ENCODE results near the gene KLHDC2.

The KLHDC2 gene

DNA sequence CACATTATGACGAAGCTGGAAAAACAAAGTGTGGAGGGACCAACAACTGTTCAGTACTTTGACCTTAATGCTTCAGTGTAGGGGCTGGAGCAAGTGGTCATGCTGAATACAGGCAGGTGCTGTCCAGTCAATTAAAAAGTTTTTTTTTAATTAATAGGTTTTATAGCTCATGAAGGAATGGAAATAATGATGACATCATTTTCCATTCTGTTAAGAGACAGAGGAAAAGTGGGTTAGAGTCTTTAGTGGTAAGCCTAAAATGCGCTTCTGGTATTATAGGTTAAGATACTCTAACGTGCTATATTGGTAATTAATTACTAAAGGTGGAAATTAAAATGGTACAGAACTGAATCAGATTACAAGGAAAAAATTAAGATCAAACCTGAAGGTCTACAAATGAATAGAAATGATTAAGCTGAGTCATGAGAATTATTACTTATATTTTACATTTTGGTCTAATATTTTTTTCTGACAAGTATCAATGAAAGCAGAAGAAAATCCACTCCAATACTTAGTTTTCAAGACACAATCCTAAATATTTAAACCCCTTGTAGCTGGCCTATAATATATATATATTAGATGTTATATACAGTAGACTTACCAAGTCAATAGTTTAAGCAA is 15.6 kb downstream of the KLHDC2 start:
- TF ChIP-seq, protein P1, sequence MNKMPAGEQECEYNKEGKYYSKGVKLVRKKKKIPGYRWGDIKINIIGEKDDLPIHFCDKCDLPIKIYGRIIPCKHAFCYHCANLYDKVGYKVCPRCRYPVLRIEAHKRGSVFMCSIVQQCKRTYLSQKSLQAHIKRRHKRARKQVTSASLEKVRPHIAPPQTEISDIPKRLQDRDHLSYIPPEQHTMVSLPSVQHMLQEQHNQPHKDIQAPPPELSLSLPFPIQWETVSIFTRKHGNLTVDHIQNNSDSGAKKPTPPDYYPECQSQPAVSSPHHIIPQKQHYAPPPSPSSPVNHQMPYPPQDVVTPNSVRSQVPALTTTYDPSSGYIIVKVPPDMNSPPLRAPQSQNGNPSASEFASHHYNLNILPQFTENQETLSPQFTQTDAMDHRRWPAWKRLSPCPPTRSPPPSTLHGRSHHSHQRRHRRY (tag by site-specific recombination; IDR thresholded peaks at IDR 0.05) = no peak
- TF ChIP-seq, protein P2, sequence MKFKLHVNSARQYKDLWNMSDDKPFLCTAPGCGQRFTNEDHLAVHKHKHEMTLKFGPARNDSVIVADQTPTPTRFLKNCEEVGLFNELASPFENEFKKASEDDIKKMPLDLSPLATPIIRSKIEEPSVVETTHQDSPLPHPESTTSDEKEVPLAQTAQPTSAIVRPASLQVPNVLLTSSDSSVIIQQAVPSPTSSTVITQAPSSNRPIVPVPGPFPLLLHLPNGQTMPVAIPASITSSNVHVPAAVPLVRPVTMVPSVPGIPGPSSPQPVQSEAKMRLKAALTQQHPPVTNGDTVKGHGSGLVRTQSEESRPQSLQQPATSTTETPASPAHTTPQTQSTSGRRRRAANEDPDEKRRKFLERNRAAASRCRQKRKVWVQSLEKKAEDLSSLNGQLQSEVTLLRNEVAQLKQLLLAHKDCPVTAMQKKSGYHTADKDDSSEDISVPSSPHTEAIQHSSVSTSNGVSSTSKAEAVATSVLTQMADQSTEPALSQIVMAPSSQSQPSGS (tag by site-specific recombination; IDR thresholded peaks at IDR 0.05; ENCODE audit: low read depth) = peak; percentile 75
- POLR2A ChIA-PET = interaction anchor here (0.6 to 1.4 kb wide), 3 partner anchors 14 to 90 kb away, joined by 4 read pairs; partner anchors contain the start of genes KLHDC1 and KLHDC2
- no peaks in the 10 kb centered on the region for H3K9me3 ChIP-seq (ENCODE audit: control insufficient read depth, insufficient read depth, low read depth, low read length)
- H3K27ac ChIP-seq (ENCODE audit: extremely low read depth, low read depth, low read length) = no peak overlapping the region
- no peak overlapping the region for H3K4me3 ChIP-seq (ENCODE audit: low read depth, low read length)
- peaks cover 86 to 97% of the 10 kb centered on the region in 2 experiments for H3K36me3 ChIP-seq (ENCODE audit: control insufficient read depth in 2 of 2, insufficient read depth in 1 of 2, low read length in 2 of 2)
- CTCF ChIA-PET = interaction anchor here (0.6 to 0.9 kb wide), 2 partner anchors 36 to 149 kb away, joined by 3 to 6 read pairs; no protein-coding TSS in a partner anchor
- no peaks in the 10 kb centered on the region for H3K4me1 ChIP-seq (ENCODE audit: control insufficient read depth, insufficient read depth, low read length)

- TF ChIP-seq ZBTB44 (tag by site-specific recombination; IDR thresholded peaks at IDR 0.05) (no peak), ZNF843 (tag by site-specific recombination; IDR thresholded peaks at IDR 0.05) (no peak), ZNF404 (tag by site-specific recombination; IDR thresholded peaks at IDR 0.05) (no peak), FEZF1 (tag by site-specific recombination; IDR thresholded peaks at IDR 0.05) (no peak), ZNF558 (tag by site-specific recombination; IDR thresholded peaks at IDR 0.05) (no peak), ZEB2 (tag by site-specific recombination; IDR thresholded peaks at IDR 0.05) (no peak), SALL2 (tag by site-specific recombination; IDR thresholded peaks at IDR 0.05; ENCODE audit: borderline replicate concordance) (no peak), ZNF148 (tag by site-specific recombination; IDR thresholded peaks at IDR 0.05; ENCODE audit: borderline replicate concordance) (no peak), ZFHX2 (tag by site-specific recombination; conservative IDR thresholded peaks at IDR 0.05) (no peak), ZNF639 (tag by site-specific recombination; IDR thresholded peaks at IDR 0.05) (no peak), ZNF214 (tag by site-specific recombination; IDR thresholded peaks at IDR 0.05; ENCODE audit: borderline replicate concordance) (no peak), ZNF610 (tag by site-specific recombination; IDR thresholded peaks at IDR 0.05; ENCODE audit: borderline replicate concordance) (no peak), BCL6B (tag by site-specific recombination; IDR thresholded peaks at IDR 0.05) (no peak), ZNF580 (tag by site-specific recombination; IDR thresholded peaks at IDR 0.05) (no peak), ZNF544 (tag by site-specific recombination; IDR thresholded peaks at IDR 0.05) (no peak), ZNF416 (tag by site-specific recombination; IDR thresholded peaks at IDR 0.05) (no peak), KLF1 (tag by site-specific recombination; IDR thresholded peaks at IDR 0.05) (no peak), ZNF394 (tag by site-specific recombination; IDR thresholded peaks at IDR 0.05; ENCODE audit: borderline replicate concordance) (no peak)
- TF ChIP-seq, protein P3, sequence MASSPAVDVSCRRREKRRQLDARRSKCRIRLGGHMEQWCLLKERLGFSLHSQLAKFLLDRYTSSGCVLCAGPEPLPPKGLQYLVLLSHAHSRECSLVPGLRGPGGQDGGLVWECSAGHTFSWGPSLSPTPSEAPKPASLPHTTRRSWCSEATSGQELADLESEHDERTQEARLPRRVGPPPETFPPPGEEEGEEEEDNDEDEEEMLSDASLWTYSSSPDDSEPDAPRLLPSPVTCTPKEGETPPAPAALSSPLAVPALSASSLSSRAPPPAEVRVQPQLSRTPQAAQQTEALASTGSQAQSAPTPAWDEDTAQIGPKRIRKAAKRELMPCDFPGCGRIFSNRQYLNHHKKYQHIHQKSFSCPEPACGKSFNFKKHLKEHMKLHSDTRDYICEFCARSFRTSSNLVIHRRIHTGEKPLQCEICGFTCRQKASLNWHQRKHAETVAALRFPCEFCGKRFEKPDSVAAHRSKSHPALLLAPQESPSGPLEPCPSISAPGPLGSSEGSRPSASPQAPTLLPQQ (tag by site-specific recombination; IDR thresholded peaks at IDR 0.05) = no peak
- POLR2A ChIA-PET = no interaction called here
- no peak overlapping the region for H3K27ac ChIP-seq (ENCODE audit: extremely low read depth, low read depth, low read length)
- H3K4me1 ChIP-seq (ENCODE audit: control insufficient read depth, insufficient read depth, low read length) = no peaks in the 10 kb centered on the region
- H3K36me3 ChIP-seq (ENCODE audit: control insufficient read depth in 2 of 2, insufficient read depth in 1 of 2, low read length in 2 of 2) = peaks cover 82 to 96% of the 10 kb centered on the region in 2 experiments
- no peak overlapping the region for H3K4me3 ChIP-seq (ENCODE audit: low read depth, low read length)
- no peaks in the 10 kb centered on the region for H3K9me3 ChIP-seq (ENCODE audit: control insufficient read depth, insufficient read depth, low read depth, low read length)
- CTCF ChIA-PET = no interaction called here
Observed at GRCh38 chr14:49786315-49786714, 18.4 kb downstream of the KLHDC2 start.
